22Rv1 (cell line): ENCODE measurements around the gene COX18.

Experiments
- CTCF ChIP-seq: fragments of 450-650 bp; IDR thresholded peaks from 2 replicates; pipeline ENCODE4 v1.5.1; 2017; ENCODE audit warnings: mild to moderate bottlenecking
- ZFX ChIP-seq: fragments of 450-650 bp; IDR thresholded peaks from 2 replicates; pipeline ENCODE4 v1.6.1; 2017; ENCODE audit warnings: antibody characterized with exemption, borderline replicate concordance

- TF ChIP-seq CTCF: no peak
- no peak for TF ChIP-seq ZFX
These were observed 16.4 kb downstream of the COX18 start for GRCh38 chr4:73053076-73053475.
